Measurements from ENCODE around the gene ZNF438.
"Not testable (repeated sequence)": the region's sequence is repeated elsewhere in the genome, so short reads cannot be mapped to it uniquely, and the experiment has no call there.

Gene ZNF438

DNA sequence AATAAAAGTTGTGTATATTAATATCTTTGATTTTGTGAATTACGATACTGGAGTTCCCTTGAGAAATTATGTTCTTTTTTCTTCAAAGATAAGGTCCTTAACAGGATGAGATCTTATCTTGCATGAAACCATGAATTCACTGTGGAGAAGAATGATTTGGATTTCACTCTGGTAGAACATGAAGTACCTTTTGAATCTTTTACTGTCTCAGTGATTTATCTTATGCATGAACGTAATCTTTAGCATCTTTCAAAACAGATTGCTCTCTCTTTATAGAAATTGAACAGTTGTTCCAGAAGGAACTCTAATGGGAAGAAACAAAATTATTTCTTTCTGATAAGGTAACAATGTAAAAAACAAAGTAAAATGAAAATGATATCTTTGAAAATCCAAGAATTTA, 11.0 kb upstream of the ZNF438 start:
- no peak for DNase-seq

DNA sequence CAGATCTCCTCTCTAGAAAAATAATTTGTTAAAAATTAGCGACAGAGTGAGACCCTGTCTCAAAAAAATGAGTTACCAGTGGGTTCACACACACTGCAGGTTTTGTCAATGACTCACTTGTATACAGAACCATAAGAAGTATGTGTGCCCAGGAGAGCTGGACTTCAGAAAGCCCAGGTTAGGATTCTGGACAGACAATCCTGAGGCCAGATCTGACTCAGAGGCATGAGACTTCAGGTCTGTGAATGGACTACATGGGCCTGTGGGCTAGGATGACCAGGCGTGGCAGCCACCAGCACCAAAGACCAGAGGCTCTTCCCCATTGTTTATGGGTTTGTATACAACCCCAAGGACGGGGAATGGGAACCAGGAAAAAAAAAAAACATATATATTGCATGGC, 9.3 kb upstream of the ZNF438 start:
- DNase-seq: no peak

DNA sequence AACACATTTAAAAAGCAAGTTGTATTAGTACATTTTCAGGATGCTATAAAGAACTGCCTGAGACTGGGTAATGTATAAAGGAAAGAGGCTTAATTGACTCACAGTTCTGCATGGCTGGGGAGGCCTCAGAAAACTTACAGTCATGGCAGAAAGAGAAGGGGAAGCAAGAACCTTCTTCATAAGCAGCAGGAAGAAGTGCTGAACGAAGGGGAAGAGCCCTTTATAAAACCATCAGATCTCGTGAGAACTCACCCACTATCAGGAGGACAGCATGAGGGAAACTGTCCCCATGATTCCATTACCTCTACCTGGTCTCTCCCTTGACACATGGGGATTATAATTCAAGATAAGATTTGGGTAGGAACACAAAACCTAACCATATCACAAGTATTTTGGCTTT, 7.3 kb upstream of the ZNF438 start:
- DNase-seq: not testable (repeated sequence)

DNA sequence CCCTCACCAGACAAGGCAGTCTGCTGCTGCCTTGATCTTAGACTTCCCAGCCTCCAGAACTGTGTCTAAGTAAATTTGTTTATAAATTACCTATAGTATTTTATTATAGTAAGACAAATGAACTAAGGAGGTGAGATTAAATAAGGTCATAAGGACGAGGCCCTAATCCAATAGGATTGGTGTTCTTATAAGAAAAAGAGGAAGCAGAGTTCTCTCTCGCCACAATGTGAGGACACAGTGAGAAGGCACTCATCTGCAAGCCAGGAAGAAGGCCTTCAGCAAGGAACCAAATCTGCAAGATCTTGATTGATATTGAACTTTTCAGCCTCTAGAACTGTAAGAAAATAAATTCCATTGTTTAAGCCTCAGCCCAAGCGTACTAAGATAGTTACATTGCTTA, 6.1 kb upstream of the ZNF438 start:
- no peak for DNase-seq

DNA sequence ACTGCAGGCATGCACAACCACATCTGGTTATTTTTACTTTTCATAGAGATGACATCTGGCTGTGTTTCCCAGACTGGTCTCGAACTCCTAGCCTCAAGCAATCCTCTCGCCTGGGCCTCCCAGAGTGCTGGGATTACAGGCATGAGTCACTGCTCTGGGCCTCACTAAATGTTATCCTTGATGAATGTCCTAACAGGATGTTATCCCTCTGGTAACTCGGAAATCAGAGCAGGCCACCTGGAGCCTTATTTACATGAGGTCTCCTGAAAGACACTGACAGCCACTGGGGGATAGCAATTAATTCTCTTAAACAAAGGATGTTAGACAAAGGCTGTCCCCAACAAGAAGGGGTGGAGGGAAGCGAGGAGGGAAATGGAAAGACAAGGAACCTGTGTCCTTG, 4.5 kb upstream of the ZNF438 start:
- DNase-seq: no peak

DNA sequence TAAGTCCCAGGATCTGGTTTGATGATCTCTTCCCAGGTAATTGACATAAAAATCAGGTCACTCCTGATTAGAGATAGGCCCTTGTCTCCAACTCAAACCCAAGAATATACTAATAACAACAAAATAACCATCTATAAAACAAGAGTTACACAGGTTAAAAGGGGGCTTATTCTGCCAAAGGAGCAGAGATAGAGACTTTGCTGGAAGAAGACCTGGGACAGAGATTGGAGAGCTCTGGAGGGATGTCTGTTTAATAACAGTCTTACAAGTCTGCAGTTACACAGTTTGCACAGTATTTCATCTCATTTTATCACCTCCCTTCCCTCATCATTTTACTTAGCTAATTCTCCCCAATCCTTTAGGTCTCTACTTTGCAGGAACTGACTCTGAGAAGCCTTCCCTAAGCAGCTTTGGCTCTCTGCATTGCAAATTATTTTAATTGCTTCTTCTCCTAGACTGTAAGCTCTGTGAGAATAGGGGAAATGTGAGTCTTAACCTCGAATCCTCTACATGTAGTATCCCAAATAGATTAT, 3.7 kb upstream of the ZNF438 start:
- no peak for DNase-seq

DNA sequence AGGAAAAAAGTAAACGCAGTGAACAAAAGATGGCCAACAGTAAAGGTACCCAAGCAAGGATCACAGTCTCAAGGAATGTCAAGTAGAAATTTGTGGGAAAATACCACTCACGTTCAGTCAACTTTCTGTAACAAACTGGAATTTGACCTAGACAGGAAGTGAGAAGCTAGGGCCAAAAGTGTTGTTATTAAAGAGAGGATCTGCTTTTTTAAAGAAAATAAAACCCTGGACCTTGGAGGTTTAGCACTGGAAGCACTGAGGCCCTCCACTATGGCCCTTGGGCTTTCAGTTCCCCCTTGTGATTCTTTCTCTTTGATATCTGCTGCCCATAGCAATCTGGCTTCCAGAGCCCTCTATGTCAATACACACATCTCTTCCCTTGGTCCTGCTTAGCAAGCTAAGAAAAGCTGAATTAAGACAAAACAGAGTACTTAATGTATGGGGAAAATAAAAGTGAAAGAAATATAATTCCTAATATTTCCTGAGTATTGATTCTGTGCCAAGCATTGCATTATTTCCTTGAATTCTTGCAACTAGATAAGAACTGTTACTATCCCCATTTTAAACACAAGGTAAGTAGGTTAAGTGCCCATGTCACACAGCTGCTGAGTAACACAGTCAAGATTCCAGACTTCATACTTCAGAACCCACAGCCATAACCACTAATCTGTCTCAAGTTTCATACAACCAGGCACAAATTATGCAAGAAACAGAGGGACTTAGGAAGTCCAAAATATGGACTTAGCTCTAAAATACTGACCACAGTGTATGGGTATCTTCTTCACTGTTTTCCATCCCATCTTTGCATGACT, 2.6 kb upstream of the ZNF438 start:
- no peak for DNase-seq

DNA sequence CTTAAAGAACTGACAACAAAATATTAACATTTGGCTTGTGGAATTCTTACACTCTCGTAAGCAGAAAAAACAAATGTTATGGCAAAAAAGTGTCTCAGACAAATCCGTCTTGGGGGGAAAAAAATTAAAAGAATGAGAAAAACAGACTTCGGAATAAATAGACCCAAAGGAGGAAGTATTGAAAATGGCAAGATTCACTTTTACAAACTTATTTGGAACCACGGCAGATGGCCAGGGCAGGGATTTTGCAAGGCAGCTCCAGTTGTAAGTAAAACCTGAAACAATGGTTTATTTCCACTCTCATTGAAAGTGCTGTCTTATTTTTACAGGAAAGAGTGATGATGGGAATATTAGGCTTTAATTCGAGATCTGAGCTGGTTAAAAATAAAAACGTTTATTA, 1.5 kb upstream of the ZNF438 start:
- no peak for DNase-seq

DNA sequence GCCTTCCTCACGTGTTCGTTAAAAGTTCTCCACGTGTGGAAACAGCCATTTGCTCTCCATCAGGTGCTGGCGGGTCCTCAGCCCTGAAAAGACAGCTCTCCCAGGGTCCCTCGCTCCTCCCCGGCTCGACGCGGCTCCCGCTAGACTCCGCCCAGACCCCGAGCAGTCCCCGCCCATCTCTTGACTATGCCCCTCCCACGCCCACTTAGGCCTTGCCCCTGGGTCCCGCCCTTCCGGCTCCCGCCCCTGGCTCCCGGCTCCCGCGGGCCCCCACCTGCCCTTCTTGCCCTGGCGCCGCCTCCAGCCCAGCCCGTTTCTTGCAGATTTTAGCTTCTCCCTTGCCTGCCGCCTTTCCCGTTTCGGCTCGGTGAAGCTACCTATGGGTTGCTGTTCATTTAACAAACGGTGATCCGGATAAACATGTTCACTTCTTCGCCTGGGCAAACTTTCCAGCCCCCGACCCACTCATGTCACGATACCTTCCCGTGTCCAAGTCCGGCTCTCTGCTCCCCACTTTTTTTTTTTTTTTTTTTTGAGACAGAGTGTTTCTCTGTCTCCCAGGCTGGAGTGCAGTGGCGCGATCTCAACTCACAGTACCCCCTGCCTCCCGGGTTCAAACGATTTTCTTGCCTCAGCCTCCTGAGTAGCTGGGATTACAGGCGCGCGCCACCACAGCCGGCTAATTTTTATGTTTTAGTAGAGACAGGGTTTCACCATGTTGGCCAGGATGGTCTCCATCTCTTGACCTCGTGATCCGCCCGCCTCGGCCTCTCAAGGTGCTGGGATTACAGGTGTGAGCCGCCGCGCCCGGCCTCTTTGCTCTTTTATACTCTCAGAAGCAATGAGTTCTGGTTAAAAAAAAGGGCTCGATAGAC, 830 bp upstream of the ZNF438 start:
- DNase-seq: peak; percentile 94

DNA sequence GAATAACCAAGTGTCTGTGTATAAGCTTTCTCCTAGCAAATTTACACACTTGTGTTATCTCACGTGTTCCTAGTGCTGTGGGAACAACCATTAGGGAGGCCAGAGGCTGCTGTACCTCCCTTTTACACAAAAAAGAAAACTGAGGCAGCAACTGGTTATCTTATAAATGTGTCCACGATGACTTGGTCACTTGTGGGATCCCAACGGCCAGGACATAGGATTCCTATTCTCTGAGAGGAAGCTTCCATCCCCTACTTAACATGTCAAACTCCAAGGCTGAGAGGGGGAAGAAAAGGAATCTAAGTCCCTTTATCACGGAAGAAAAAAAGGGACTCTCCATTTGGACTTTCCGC, 484 bp downstream of the ZNF438 start:
- no peak for DNase-seq

DNA sequence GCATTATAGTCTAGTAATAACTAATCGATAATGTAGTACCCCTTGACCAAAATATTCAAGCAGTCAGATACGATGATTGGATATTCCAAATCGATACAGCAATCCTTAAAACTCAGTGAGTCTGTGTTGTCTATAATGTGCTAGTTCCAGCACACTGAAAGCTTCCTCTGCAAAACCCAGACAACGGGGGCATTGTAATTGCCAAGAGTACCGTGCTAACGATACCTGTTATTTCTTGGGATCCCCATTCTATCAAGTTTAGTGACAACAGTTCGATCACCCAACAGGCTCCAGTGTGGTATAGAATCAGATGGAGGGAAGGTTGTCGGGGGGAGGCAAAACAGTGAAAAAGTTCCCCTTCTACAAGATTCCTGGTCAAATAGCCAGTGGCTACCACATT, 865 bp downstream of the ZNF438 start:
- no peak for DNase-seq

DNA sequence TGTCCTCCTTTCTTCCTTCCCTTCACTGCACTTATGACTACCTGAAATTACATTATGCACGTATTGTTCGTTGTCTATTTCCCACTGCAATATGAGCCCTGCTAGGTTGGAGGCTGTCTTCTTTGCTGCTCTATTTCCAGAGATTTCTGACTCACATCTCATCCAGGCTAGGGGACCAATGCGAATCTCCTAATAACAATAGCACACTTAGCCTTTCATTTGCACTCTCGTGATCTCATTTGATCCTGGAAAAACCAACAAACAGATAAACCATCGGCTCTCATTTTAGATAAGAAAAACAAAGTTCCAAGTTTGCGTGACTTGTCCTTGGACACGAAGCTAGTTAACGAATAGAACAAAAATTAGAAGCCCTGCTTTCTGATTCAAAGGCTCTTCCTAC, 1.4 kb downstream of the ZNF438 start:
- DNase-seq: no peak

DNA sequence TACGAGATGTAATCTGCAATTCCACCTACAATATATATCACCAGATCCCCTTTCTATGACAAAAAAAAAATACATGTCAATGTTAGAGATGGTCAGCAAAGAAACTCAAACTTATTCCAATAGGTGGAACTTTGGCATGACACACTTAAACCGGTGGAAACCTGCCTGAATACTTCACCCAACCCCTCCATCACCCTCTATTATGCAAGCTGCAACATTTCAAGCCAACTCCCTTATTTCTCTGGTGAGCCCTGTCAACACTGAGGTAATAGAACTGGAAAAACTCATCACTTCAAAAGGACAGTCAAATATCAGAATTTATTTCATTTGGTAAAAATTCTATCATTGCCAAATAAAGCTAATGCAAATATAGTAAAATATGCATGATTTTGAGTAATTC, 3.6 kb downstream of the ZNF438 start:
- no peak for DNase-seq

DNA sequence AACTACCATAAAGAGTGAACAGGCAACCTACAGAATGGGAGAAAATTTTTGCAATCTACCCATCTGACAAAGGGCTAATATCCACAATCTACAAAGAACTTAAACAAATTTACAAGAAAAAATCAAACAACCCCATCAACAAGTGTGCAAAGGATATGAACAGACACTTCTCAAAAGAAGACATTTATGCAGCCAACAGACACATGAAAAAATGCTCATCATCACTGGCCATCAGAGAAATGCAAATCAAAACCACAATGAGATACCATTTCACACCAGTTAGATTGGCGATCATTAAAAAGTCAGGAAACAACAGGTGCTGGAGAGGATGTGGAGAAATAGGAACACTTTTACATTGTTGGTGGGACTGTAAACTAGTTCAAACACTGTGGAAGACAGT, 5.4 kb downstream of the ZNF438 start:
- DNase-seq: not testable (repeated sequence)

DNA sequence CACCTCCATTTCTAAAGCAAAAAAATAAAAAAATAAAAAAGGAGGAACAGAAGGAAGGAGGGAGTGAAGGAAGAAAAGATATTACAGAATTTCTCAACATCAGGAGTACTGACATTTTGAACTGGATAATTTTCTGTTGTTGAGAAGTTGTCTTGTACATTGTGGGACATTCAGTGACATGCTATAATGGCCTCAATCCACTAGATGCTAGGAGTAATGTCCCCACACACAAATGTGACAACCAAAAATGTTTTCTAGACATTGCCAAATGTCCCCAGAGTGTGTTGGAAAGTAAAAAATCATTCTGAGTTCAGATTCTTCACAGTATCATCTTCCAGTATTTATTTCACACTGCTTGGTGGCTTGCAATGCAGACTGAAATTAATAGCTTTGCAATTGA, 6.5 kb downstream of the ZNF438 start:
- no peak for DNase-seq

DNA sequence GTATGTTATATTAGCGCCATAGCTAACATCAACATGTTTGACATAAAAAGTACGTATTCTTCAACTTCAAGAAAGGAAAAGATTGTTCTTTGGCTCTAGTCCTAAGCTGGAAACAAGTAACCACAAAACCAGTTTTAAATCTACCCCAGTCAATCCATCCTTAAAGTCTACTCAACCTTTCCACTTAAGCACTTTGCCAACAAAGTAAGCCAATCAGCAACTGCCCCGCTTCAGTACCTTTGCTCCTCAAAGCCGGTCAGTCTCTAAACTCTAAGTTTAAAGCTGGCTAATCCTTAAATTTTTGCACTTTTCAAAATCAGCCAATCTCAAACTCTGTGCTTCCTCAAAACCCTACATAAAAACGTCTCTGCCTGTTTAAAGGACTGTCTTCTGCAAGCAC, 8.1 kb downstream of the ZNF438 start:
- DNase-seq: no peak

DNA sequence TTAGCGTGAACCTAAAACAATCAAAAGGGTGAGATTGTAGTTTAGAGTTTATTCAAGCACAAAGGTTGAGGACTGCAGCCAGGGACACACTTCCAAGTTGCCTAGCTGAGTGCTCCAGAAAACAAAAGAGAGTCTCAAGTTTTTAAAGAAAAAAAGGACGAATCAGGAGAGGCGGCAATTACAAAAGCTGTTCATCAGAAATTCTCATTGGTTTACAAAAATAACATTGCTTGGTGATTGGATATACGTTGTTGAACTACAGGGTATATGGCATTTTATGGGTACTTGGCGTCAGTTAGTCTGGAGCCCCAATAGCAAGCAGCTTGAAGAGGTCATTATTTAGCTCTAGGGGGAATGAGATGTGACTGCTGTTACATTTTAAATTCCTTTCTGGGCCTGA, 11.5 kb downstream of the ZNF438 start:
- DNase-seq: no peak

DNA sequence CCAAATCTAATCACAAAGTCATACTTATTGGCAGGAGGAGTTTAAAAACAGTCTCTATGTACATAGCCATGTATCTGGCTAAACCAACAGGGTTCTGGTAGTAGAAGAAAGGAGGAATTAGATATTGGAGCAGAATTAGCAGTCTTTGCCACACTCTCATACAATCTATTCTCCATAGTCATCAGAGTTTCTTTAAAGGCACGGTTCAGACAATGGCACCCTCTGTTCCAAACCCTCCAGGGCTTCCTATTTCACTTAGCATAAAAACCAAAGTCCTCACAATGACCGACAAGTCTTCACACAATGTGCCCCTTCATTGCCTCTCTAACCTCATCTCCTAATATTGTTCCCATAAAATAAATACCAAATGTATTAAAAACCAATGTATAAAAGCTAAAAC, 12.7 kb downstream of the ZNF438 start:
- no peak for DNase-seq

DNA sequence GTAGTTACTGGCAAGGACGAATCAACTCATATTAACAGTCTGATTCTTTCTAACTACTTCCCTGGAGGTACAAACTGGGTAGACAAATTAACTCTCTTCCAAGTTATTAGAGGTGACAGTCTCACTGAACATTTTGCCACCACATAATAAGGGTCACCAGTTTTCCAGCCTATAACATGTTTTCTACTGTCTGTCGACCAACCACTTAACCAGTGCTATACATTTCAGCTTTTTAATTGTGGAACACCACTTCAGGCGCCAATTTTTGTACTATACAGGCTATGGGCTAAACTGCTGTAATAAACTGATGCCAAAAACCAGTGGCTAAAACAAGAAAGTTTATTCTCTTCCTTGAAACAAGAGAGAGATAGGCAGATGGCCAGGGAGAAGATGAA, 13.3 kb downstream of the ZNF438 start:
- DNase-seq: no peak

DNA sequence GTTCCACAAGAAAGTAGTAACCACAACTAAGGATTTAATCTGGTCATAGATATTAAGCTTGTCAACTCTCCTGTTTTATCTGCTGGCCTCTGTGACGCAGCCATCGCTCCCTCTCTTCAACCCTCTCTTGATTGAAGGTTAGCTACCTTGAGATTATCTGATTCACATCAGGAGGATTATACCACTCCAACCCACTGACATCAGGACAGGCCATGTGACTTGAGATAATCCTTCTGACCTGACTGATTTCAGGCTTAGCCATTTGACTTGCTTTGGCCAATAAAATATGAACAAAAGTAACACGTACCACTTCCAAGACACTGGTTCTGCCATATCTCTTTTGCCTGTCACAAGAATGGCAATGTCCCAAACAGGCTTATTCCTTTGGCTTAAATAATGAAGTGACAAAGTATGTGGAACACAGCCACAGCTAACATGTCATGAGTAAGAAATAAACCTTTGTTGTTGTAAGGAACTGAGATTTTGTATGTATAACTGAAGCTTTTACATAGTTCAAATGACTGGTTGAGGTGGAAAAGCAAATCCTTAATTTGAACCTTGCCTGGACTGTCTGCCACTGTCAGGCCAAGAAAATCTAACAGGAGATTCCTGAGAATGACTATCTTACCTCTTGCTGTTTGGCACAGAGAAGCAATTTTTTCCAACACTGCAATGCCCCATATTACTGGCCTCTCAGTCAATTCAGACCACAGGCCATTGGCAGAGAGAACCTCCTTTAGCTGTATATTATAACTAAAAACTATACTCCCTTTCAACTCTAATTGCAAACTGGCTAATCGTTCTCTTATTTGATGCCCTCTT, 13.9 kb downstream of the ZNF438 start:
- no peak for DNase-seq

DNA sequence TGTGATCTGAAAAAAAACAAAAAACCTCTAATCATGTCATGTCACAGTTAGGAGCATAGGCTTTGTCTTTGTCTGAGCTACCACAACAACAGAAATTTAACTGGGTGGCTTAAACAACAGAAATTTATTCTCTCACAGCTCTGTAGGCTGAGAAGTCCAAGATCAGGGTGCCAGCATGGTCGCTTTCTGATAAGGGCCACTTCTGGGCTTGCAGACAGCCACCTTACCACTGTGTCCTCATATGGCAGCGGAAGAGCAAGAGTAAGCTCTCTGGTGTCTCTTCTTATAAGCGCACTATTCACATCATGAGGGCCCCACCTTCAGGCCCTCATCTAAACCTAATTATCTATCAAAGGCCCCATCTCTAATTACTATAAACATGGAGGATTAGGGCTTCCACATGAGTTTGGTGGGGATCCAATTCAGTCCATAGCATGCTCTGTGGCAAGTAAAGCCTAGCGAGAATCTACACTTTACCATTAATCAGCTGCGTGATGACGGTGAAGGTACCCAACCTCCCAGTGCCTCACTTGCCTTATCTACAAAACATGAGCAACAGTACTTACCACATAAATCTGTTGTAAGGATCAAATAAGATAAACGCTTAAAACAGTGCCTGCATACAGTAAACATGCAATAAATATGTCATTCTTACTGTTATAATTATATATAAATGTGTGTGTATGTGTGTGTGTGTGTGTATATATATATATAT, 17.3 kb downstream of the ZNF438 start:
- DNase-seq: no peak

DNA sequence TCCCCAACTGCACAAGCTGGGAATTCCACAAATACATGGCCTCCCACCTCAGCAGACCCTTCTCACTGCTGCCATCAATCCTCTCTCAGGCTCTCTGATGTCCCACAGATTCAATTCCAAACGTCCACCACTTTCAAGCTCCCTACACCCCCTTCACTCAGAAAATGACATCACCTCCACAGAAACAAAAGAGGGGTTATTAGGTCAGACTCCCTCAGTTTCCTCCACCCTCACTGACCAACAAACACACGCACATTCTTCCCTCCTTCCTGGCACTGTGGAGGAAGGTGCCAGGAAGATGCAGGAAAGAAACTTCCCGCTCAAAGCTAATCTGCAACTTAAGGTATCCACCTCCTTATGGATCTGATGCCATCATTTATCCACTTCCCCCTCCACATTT, 18.3 kb downstream of the ZNF438 start:
- DNase-seq: no peak

DNA sequence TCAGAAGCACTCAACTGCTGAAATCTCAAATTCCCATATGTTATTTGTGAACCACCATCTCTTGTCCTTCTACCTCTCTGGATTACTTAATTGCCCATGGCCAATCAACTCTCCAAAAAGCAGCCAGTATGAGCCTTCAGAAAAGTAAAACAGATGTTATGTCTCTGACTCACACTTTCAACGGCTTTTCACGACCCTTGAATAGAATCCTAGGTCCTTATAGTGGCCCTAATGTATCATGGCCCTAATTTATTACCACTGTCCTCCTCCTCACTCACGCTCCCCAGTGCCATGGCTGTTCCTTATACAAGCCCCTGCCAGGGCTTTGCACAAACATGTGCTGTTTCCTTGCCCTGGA, 20.0 kb downstream of the ZNF438 start:
- no peak for DNase-seq

Measured in CD4-positive, alpha-beta T cell treated with Interleukin-15 for 1 hour (primary cell).